ENCODE data around the gene CLIC3.

GRCh38 chr9:137029058-137029936, 32.9 kb upstream of the CLIC3 start:
- no peak for TF ChIP-seq ZNF274 (IDR thresholded peaks at IDR 0.05; ENCODE audit: low read depth, low read length)
- no peak for TF ChIP-seq SUZ12 (IDR thresholded peaks at IDR 0.05; ENCODE audit: extremely low read depth, insufficient read depth, insufficient read length)
- TF ChIP-seq YY1 (IDR thresholded peaks at IDR 0.05; ENCODE audit: insufficient read depth, insufficient read length), result no peak
